Adipose tissue (tissue), 3 donors: ENCODE results near the gene TRPT1. TPM values are rescaled to one million over a fixed set of nuclear protein-coding genes. Genes with fewer than 3 reads are reported as not detected.

Source experiments
- H3K27ac ChIP-seq: one replicate; pipeline ENCODE4 v1.5.1; 2013; ENCODE audit warnings: low read depth, low read length
- WGBS, 3 donors: extraction: QIAGEN DNeasy Blood & Tissue Kit; methylation state at CpG; one replicate each; pipeline ENCODE4 v1.1.7; 2013; 5-methylcytosine and 5-hydroxymethylcytosine counted together
- polyA plus RNA-seq, 3 donors: library from polyadenylated mRNA; stranded (reverse); fragments of 200-250 nt; gene quantifications; one replicate each; pipeline ENCODE4 v1.2.3, GENCODE V29; 2013
- donor health status: healthy with polysubstance abuse.
- donor health status: Bipolar disorder and iron deficiency.
- donor health status: healthy.

TRPT1 gene
- polyA plus RNA-seq, 3 donors = 42.2 to 61.3 (median 46.7) TPM

DNA sequence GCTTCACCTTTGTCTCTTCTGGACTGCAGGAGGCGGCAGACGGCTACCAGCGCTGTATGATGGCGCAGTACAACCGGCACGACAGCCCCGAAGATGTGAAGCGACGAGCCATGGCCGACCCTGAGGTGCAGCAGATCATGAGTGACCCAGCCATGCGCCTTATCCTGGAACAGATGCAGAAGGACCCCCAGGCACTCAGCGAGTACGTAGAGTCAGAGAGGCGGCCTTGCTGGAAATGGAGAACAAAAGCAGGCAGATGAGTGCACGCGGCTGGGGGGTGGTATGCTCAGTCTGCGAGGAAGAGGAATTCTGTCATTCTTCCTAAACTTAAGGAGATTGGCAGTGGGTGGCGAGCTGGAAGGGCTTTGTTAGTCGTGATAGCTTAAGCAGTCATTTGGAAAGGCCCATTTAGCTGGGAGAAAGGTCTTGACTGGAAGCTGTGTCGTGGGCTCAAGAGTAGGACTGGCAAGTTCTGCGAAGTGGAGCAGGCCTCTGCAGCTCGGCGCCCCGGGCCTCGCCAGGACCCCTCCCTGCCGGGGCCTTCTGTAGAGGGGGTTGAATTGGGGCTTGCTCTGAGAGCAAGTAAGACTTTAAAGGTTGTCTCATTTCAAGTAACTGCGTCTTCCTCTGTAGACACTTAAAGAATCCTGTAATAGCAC lies 22.4 kb downstream of the TRPT1 start:
- WGBS, 3 donors = 89 to 92% (median 91%) methylated on average over 27 of the region's 27 CpGs

DNA sequence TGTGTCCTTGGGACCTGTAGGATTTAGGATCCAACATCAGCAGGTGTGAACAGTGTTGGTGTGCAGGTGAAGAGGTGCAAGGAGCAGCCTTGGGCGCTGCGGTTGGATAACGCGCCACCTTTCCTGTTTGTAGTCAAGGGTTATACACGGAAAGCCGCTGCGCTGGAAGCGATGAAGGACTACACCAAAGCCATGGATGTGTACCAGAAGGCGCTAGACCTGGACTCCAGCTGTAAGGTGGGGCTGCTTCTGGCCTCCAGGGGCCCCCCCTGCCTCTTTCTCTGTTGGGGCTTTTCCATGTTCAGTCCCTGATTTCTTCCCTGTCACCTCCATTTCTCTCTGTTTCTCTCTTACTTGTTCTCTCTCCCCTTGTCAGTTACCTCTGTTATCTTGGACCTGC lies 23.0 kb downstream of the TRPT1 start:
- H3K27ac ChIP-seq = no peak overlapping the region
- WGBS, 3 donors = 93 to 97% (median 96%) methylated on average over 9 of the region's 9 CpGs

More for the DNA sequence above, 22.4 kb downstream of the TRPT1 start:
- H3K27ac ChIP-seq = no peak overlapping the region

- 48 to 87% (median 83%) methylated on average over 3 of the region's 3 CpGs for WGBS, 3 donors
- H3K27ac ChIP-seq = no peak overlapping the region
Measured at GRCh38 chr11:64201543-64201942, 24.4 kb downstream of the TRPT1 start.

DNA sequence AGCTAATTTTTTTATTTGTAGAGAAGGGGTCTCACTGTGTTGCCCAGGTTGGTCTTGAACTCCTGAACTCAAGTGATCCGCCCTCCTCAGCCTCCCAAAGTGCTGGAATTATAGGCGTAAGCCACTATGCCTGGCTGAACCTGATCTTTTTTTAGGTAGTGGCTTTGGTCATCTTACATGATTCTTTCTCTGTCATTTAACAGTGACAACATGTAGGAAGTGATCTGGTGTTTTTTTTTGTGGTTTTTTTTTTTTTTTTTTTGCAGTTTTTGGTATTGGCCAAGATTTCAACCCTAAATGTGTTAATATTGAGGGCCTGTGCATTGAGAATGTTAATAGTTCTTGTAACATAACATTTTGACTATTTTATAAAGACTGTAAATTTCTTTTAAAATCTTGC lies 27.5 kb downstream of the TRPT1 start:
- no peak overlapping the region for H3K27ac ChIP-seq
- WGBS, 3 donors = 93 to 100% (median 95%) methylated on average over 2 of the region's 2 CpGs

DNA sequence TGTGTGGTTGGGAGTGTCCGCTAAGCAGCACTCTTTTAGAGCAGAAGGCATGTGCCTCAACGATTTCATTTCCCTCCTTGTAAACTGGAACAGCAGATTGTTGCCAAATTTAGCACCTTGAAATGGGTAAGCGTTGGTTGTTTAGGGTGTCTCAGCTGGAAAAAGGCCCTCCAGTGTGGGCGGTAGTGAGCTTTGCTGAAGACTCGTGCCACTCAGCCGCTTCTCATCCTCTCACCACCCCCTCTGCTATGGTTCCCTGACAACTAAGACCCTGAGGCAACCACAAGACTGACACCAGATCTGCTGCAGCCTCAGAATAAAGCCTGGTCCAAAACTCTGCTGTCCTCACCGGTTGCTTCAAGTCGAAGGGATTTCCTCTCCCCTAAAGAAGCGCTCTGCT lies 29.4 kb downstream of the TRPT1 start:
- H3K27ac ChIP-seq = no peak overlapping the region
- WGBS, 3 donors = 80 to 87% (median 83%) methylated on average over 9 of the region's 9 CpGs

DNA sequence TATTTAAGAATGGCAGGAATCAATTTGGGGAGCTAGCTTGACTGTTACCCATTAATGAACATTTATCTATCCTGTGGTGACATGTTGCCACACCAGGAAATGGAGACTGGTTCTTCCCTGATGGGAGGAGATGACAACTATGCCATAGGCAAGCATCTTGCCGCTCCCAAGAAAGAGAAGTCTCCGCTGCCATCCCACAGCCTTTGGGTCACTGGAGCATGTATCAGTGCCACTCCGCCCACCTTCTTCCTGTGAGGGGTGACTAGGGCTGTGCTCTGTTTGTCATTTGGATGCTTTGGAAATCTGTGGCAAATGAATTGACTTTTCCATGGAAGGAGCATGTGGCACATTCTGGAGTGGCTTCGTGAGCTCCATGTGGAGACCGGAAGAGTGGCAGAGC lies 33.6 kb downstream of the TRPT1 start:
- 81 to 91% (median 89%) methylated on average over 5 of the region's 5 CpGs for WGBS, 3 donors

DNA sequence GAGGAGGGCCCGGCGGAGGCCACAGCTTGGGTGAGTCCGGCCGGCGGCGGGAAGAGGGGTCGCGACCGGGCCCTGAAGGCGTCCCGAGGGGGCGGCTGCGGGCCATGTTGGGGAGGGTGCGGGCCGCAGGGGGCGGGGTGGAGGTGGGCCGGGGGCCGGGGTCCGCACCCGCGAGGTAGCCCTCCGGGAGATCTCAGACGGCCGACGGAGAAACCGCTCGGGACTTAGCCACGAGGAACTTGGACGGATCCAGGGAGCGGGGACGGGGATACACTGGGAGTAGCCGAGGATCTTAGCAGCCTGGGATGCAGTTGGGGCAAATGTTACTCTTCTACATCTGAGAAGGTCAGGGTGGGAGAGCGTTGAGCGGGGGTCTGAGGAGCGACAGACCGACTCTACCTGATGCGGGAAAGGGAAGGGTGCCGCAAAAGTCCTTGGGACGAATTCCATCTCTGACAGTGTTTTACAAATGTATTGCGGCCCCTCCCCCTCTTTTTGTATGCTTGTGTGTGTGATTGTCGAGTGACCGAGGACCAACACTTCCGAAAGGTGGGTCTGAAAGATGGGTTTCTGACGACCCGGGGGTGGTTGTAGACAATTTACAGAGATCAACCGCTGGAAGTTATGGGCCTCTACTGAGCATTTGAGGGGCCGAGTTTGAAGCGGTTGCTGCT lies 39.4 kb downstream of the TRPT1 start:
- 1 to 2% (median 2%) methylated on average over 32 to 48 of the region's 48 CpGs for WGBS, 3 donors
- H3K27ac ChIP-seq = no peak overlapping the region

More for the DNA sequence above, 33.6 kb downstream of the TRPT1 start:
- no peak overlapping the region for H3K27ac ChIP-seq

DNA sequence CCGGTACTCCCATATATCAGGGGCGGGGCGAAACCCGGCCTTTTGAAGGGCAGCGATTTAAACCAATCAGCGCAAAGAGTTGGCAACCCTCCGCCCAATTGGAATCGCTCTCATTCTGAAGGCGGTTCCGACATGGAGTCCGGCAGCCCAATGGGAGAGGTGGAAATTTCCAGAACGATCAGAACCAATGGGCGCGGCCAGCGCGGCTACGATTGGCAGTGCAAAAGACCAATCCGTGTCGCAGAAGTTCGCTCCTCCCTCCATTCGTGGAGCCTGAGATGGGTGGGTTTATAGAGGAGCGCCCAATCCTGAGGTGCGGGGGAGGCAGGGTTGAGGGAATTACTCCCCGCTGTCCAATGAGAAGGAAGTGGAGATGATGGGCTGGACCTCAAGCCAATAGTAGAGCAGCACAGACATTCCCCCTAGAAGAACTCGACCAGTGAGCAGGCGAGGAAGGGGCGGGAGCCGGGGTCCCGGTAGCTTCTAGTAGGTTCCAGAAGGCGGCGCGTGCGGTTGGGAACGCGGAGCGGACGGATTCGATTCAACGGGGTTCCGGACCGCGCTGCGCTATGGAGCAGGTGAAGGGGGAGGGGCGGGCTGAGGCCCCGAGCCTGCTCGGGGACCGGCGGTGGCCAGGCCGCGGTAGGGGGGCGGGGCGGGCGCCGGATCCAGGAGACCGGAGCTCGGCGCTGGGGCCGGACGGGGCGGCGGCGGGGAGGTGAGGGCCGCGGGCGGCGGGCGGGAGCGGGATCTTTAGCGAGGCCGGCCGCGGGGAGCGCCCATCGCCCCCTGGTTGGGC lies 40.1 kb downstream of the TRPT1 start, which contains the start of gene STIP1:
Gene STIP1, plus strand, starts transcription at position 479 of the 799 bp plus-strand sequence. Its CDS starts 91 bp downstream, at position 570.
- H3K27ac ChIP-seq = peak within 1 kb of the TSS; percentile 17
- 1% methylated on average over 57 to 74 of the region's 74 CpGs for WGBS, 3 donors

DNA sequence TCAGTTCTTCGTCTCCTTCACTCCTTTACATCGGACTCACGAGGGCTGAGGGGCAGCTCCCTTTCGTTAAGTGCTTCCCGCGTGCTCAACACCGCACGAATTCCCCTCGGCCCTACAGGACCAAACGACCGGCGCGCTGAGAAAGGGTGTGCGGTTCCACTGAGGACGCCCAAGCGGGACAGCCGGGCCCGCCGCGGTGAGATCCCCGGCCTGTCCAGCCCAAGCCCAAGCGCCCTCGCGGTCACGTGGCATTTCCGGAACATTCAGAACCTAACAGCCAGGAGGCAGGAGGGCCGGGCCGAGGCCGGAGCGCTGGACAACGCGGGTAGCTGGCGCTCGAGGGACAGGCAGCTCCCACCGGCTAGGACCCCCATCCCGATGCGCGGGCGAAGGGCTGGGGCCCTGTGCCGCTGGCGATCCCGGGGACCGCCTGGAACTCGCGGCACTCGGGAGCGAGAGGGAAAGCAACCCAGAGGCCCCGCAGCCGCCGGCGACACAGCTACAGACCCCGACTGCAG lies 40.8 kb downstream of the TRPT1 start:
- WGBS, 3 donors = 0 to 1% (median 0%) methylated on average over 52 of the region's 52 CpGs
- H3K27ac ChIP-seq = peak overlapping the region; percentile 17

DNA sequence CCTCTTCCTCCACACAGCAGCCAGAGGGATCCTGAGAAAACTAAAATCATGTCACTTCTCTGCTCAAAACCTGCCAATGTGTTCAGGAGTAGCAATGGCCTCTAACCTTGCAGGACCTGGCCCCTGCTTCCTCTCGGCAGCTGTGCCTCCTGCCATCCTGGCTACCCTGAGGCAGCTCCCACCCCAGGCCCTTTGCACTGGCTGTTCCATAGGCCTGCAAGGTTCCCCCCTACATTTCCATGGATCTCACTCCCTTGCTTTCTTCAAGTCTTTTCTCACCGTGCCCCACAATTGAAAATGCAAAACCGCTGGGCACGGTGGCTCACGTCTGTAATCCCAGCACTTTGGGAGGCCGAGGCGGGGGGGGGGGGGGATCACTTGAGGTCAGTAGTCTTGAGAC lies 42.1 kb downstream of the TRPT1 start:
- 64 to 86% (median 85%) methylated on average over 7 of the region's 7 CpGs for WGBS, 3 donors
- H3K27ac ChIP-seq = no peak overlapping the region

- 22 to 43% (median 40%) methylated on average over 15 to 17 of the region's 17 CpGs for WGBS, 3 donors
- H3K27ac ChIP-seq = no peak overlapping the region
Measured at GRCh38 chr11:64181506-64182411, 44.2 kb downstream of the TRPT1 start.

DNA sequence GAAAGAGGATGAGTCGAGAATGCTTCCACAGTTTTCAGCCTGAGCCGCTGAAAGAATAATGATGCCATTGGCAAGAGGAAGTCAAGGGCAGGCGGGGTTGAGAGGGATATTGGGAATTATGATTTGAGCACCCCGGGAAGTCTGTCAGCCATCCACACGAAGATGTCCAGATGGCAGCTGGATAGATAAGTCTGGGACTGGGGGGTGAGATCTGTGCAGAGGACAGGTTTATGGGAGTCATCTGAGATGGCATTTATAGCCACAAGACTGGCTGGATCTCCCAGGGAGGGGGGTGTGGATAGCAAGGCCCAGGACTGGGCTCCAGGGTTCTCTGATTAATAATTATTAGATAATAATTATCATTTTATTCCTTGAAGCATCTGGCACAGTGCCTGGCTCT lies 45.1 kb downstream of the TRPT1 start:
- WGBS, 3 donors = 54 to 69% (median 63%) methylated on average over 5 of the region's 5 CpGs
- H3K27ac ChIP-seq = no peak overlapping the region

GRCh38 chr11:64178951-64179639 lies 46.9 kb downstream of the TRPT1 start:
- whole genome bisulfite sequencing, 3 donors = 93 to 96% (median 94%) methylated on average over 12 of the region's 12 CpGs
- H3K27ac ChIP-seq = no peak overlapping the region

GRCh38 chr11:64178203-64178602 lies 47.8 kb downstream of the TRPT1 start:
- no peak overlapping the region for H3K27ac ChIP-seq
- 87 to 93% (median 87%) methylated on average over 1 of the region's 1 CpG for WGBS, 3 donors

DNA sequence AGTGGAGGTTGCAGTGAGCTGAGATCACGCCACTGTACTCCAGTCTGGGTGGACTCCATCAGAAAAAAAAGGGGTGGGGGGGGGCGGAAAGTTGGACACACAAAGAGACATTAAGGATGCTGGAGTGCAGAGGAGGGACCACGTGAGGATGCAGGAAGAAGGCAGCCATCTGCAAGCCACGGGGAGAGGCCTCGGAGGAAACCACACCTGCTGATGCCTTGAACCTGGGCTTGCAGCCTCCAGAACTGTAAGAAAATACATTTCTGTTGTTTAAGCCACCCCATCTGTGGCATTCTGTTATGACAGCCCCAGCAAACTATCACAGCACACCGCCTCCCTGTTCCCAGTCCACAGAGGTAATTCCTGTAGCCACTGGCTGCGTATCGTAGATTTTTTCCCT lies 49.2 kb downstream of the TRPT1 start:
- WGBS, 3 donors = 74 to 87% (median 76%) methylated on average over 8 of the region's 8 CpGs
- no peak overlapping the region for H3K27ac ChIP-seq
